DOHH2 (cell line): ENCODE results near the gene TLR2.

Source experiments
- H3F3A ChIP-seq: fragments of 200-600 bp; sonication (generic), shearing (Covaris generic); 2 replicates; pipeline ENCODE4 v1.6.0; 2016; ENCODE audit warnings: antibody characterized with exemption, mild to moderate bottlenecking; ENCODE audit not compliant: control insufficient read depth, insufficient read depth
- H3K27ac ChIP-seq: fragments of 200-600 bp; sonication (generic); 2 replicates; pipeline ENCODE4 v1.5.1; 2014; ENCODE audit warnings: low read depth, mild to moderate bottlenecking, low read length, moderate library complexity
- H3K27me3 ChIP-seq: fragments of 200-600 bp; sonication (generic); 2 replicates; pipeline ENCODE4 v1.6.1; 2014; ENCODE audit warnings: mild to moderate bottlenecking, low read length, mixed read lengths; ENCODE audit not compliant: control insufficient read depth
- H3K36me3 ChIP-seq: fragments of 200-600 bp; sonication (generic); 2 replicates; pipeline ENCODE4 v1.6.1; 2014; ENCODE audit warnings: mild to moderate bottlenecking, low read length, moderate library complexity, mixed read lengths; ENCODE audit not compliant: control insufficient read depth
- H3K4me1 ChIP-seq: fragments of 200-600 bp; sonication (generic); 2 replicates; pipeline ENCODE4 v1.6.1; 2014; ENCODE audit warnings: mild to moderate bottlenecking, low read length, mixed read lengths; ENCODE audit not compliant: control insufficient read depth
- H3K4me2 ChIP-seq: fragments of 200-600 bp; sonication (generic); 2 replicates; pipeline ENCODE4 v1.6.0; 2014; ENCODE audit warnings: mild to moderate bottlenecking, low read length, moderate library complexity
- H3K4me3 ChIP-seq: fragments of 200-600 bp; sonication (generic); 2 replicates; pipeline ENCODE4 v1.5.1; 2014; ENCODE audit warnings: mild to moderate bottlenecking, low read length, mixed read lengths
- H3K79me2 ChIP-seq: fragments of 200-600 bp; sonication (generic); 2 replicates; pipeline ENCODE4 v1.6.1; 2014; ENCODE audit warnings: mild to moderate bottlenecking, low read length, mixed read lengths; ENCODE audit not compliant: control insufficient read depth
- H3K9me2 ChIP-seq: fragments of 200-600 bp; sonication (generic); replicated peaks from 2 replicates; pipeline ENCODE4 v1.6.1; 2014; ENCODE audit warnings: mild to moderate bottlenecking, low read length, mixed read lengths; ENCODE audit not compliant: control insufficient read depth
- H3K9me3 ChIP-seq: fragments of 200-600 bp; sonication (generic); 2 replicates; pipeline ENCODE4 v1.6.1; 2014; ENCODE audit warnings: antibody characterized with exemption, low read length, mixed read lengths; ENCODE audit not compliant: control insufficient read depth, insufficient read depth
- H4K20me1 ChIP-seq: fragments of 200-600 bp; sonication (generic); 2 replicates; pipeline ENCODE4 v1.6.0; 2014; ENCODE audit warnings: low read depth, mild to moderate bottlenecking, antibody characterized with exemption, low read length, moderate library complexity; ENCODE audit not compliant: control insufficient read depth, insufficient read depth
- EZH2phosphoT487 ChIP-seq: fragments of 200-600 bp; sonication (generic); IDR thresholded peaks from 2 replicates; pipeline ENCODE4 v1.6.1; 2017; ENCODE audit warnings: borderline replicate concordance, mild to moderate bottlenecking, antibody characterized with exemption, low read length, moderate library complexity, mixed read lengths
- TF ChIP-seq, protein P1 (sequence below): fragments of 200-600 bp; sonication (generic); IDR thresholded peaks from one replicate; pipeline ENCODE4 v1.5.1; 2014; ENCODE audit warnings: antibody characterized with exemption, mild to moderate bottlenecking, low read depth, low read length; ENCODE audit not compliant: poor library complexity, severe bottlenecking

Gene TLR2

GRCh38 chr4:153713866-153714646, 30.0 kb downstream of the TLR2 start:
- no peak for TF ChIP-seq EZH2phosphoT487
- TF ChIP-seq, protein P1, sequence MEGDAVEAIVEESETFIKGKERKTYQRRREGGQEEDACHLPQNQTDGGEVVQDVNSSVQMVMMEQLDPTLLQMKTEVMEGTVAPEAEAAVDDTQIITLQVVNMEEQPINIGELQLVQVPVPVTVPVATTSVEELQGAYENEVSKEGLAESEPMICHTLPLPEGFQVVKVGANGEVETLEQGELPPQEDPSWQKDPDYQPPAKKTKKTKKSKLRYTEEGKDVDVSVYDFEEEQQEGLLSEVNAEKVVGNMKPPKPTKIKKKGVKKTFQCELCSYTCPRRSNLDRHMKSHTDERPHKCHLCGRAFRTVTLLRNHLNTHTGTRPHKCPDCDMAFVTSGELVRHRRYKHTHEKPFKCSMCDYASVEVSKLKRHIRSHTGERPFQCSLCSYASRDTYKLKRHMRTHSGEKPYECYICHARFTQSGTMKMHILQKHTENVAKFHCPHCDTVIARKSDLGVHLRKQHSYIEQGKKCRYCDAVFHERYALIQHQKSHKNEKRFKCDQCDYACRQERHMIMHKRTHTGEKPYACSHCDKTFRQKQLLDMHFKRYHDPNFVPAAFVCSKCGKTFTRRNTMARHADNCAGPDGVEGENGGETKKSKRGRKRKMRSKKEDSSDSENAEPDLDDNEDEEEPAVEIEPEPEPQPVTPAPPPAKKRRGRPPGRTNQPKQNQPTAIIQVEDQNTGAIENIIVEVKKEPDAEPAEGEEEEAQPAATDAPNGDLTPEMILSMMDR = no peak
- H3K36me3 ChIP-seq = no peaks in the 10 kb centered on the region

DNA sequence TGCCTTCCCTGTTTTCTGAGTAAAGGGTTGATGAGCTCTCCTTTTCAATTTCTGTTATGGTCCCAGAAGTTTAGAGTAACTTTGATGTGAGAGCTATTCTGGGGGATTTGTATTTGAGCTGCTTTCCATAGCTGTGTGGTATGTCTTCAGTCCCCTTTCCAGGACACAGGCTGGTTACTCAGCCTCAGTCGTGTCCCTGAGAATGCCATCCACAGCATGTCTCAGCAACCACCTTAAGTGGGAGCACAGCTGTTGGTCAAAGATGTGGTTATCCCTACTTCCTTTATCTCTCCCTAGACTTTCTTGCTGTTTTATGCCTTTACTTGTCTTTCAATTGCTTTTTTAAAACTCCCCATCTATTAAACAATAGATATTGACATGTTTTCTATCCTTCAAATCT, 38.0 kb downstream of the TLR2 start:
- Histone ChIP-seq H3K27ac (no peak overlapping the region), H3K4me1 (peaks cover 20% of the 10 kb centered on the region), H4K20me1 (no peaks in the 10 kb centered on the region), H3K4me3 (no peak overlapping the region), H3K9me3 (no peaks in the 10 kb centered on the region), H3K4me2 (no peak overlapping the region), H3F3A (no peaks in the 10 kb centered on the region), H3K9me2 (no peaks in the 10 kb centered on the region), H3K79me2 (no peaks in the 10 kb centered on the region), H3K36me3 (no peaks in the 10 kb centered on the region), H3K27me3 (no peaks in the 10 kb centered on the region)
- TF ChIP-seq, protein P1 = no peak
- no peak for TF ChIP-seq EZH2phosphoT487

More at GRCh38 chr4:153713866-153714646, 30.0 kb downstream of the TLR2 start:
- Histone ChIP-seq H3K4me1 (no peaks in the 10 kb centered on the region), H3K79me2 (no peaks in the 10 kb centered on the region), H3K4me3 (no peak overlapping the region), H4K20me1 (no peaks in the 10 kb centered on the region), H3K27ac (no peak overlapping the region), H3F3A (no peaks in the 10 kb centered on the region), H3K9me3 (no peaks in the 10 kb centered on the region), H3K9me2 (no peaks in the 10 kb centered on the region), H3K27me3 (peaks cover 16% of the 10 kb centered on the region), H3K4me2 (no peak overlapping the region)

GRCh38 chr4:153724606-153725005, 40.5 kb downstream of the TLR2 start:
- Histone ChIP-seq H3K9me3 (no peaks in the 10 kb centered on the region), H3F3A (no peaks in the 10 kb centered on the region), H3K27me3 (no peaks in the 10 kb centered on the region), H3K4me1 (peaks cover 46% of the 10 kb centered on the region), H3K4me3 (no peak overlapping the region), H4K20me1 (no peaks in the 10 kb centered on the region), H3K4me2 (no peak overlapping the region), H3K79me2 (no peaks in the 10 kb centered on the region), H3K27ac (no peak overlapping the region), H3K36me3 (no peaks in the 10 kb centered on the region), H3K9me2 (no peaks in the 10 kb centered on the region)
- no peak for TF ChIP-seq EZH2phosphoT487

- TF ChIP-seq EZH2phosphoT487 = no peak
- TF ChIP-seq, protein P1 = no peak
- no peaks in the 10 kb centered on the region for H3K9me2 ChIP-seq
- no peaks in the 10 kb centered on the region for H3K9me3 ChIP-seq
- no peak overlapping the region for H3K4me2 ChIP-seq
- H3K27me3 ChIP-seq = no peaks in the 10 kb centered on the region
- peaks cover 53% of the 10 kb centered on the region for H3K4me1 ChIP-seq
- H3K27ac ChIP-seq = no peak overlapping the region
- H3K4me3 ChIP-seq = no peak overlapping the region
- no peaks in the 10 kb centered on the region for H3F3A ChIP-seq
- H3K79me2 ChIP-seq = no peaks in the 10 kb centered on the region
- H4K20me1 ChIP-seq = no peaks in the 10 kb centered on the region
- H3K36me3 ChIP-seq = no peaks in the 10 kb centered on the region
These were observed 41.2 kb downstream of the TLR2 start for GRCh38 chr4:153725136-153725830.
